Liver (tissue), 2 donors: ENCODE data around the gene CHKA.
A peak's percentile ranks its signal among the peaks of the same experiment; 100 is the strongest.

Experiments
- YY1 ChIP-seq: IDR thresholded peaks from 2 replicates; pipeline ENCODE4 v1.6.1; 2016; ENCODE audit warnings: antibody characterized with exemption, mild to moderate bottlenecking
- TF ChIP-seq, protein P1 (sequence below): fragments of 150-350 bp; IDR thresholded peaks from 2 replicates; pipeline ENCODE4 v1.5.1; 2017; ENCODE audit warnings: improper control_type of control experiment, low read depth, low read length; ENCODE audit not compliant: missing input control
- TF ChIP-seq, protein P2 (sequence below): IDR thresholded peaks from 2 replicates; pipeline ENCODE4 v1.6.1; 2016; ENCODE audit warnings: antibody characterized with exemption
- TF ChIP-seq, protein P3 (sequence below): IDR thresholded peaks from 2 replicates; pipeline ENCODE4 v1.6.1; 2016; ENCODE audit warnings: antibody characterized with exemption, mild to moderate bottlenecking
- donor health status: healthy.

DNA sequence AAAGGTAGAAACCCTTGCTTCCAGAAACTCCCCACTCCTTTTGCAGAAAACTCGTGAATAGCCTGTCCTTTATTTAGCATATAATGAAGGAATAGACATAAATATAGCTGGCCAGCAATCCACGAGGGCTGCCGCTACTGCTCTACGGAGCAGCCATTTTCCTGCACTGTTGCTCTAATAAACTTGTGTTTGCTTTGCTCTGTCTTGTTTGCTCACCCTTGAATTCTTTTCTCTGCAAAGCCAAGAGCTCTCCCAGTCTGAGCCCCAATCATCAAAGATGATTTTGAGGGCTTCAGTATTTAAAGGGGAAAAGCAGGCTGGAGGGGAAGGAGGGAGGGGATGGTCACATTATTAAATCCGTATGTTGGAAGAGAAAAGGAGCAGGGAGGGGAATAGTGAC, 16.6 kb upstream of the CHKA start:
- TF ChIP-seq, protein P1, sequence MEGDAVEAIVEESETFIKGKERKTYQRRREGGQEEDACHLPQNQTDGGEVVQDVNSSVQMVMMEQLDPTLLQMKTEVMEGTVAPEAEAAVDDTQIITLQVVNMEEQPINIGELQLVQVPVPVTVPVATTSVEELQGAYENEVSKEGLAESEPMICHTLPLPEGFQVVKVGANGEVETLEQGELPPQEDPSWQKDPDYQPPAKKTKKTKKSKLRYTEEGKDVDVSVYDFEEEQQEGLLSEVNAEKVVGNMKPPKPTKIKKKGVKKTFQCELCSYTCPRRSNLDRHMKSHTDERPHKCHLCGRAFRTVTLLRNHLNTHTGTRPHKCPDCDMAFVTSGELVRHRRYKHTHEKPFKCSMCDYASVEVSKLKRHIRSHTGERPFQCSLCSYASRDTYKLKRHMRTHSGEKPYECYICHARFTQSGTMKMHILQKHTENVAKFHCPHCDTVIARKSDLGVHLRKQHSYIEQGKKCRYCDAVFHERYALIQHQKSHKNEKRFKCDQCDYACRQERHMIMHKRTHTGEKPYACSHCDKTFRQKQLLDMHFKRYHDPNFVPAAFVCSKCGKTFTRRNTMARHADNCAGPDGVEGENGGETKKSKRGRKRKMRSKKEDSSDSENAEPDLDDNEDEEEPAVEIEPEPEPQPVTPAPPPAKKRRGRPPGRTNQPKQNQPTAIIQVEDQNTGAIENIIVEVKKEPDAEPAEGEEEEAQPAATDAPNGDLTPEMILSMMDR = no peak
- peak; percentile 96 for TF ChIP-seq YY1
- TF ChIP-seq, protein P2, sequence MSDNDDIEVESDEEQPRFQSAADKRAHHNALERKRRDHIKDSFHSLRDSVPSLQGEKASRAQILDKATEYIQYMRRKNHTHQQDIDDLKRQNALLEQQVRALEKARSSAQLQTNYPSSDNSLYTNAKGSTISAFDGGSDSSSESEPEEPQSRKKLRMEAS = no peak
- TF ChIP-seq, protein P3, sequence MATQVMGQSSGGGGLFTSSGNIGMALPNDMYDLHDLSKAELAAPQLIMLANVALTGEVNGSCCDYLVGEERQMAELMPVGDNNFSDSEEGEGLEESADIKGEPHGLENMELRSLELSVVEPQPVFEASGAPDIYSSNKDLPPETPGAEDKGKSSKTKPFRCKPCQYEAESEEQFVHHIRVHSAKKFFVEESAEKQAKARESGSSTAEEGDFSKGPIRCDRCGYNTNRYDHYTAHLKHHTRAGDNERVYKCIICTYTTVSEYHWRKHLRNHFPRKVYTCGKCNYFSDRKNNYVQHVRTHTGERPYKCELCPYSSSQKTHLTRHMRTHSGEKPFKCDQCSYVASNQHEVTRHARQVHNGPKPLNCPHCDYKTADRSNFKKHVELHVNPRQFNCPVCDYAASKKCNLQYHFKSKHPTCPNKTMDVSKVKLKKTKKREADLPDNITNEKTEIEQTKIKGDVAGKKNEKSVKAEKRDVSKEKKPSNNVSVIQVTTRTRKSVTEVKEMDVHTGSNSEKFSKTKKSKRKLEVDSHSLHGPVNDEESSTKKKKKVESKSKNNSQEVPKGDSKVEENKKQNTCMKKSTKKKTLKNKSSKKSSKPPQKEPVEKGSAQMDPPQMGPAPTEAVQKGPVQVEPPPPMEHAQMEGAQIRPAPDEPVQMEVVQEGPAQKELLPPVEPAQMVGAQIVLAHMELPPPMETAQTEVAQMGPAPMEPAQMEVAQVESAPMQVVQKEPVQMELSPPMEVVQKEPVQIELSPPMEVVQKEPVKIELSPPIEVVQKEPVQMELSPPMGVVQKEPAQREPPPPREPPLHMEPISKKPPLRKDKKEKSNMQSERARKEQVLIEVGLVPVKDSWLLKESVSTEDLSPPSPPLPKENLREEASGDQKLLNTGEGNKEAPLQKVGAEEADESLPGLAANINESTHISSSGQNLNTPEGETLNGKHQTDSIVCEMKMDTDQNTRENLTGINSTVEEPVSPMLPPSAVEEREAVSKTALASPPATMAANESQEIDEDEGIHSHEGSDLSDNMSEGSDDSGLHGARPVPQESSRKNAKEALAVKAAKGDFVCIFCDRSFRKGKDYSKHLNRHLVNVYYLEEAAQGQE = no peak
